GM12875 (cell line): ENCODE results near the gene ZNF606.

Source experiments
- H3K4me3 ChIP-seq: one replicate; pipeline ENCODE4 v1.5.1; 2011; ENCODE audit warnings: low read depth, low read length, control low read depth
- TF ChIP-seq, protein P1 (sequence below): IDR thresholded peaks from 2 replicates; pipeline ENCODE4 v1.5.1; 2011; ENCODE audit warnings: low read depth, mild to moderate bottlenecking, control low read depth, inconsistent platforms, low read length, moderate library complexity, borderline replicate concordance; ENCODE audit not compliant: insufficient read depth

ZNF606 gene

DNA sequence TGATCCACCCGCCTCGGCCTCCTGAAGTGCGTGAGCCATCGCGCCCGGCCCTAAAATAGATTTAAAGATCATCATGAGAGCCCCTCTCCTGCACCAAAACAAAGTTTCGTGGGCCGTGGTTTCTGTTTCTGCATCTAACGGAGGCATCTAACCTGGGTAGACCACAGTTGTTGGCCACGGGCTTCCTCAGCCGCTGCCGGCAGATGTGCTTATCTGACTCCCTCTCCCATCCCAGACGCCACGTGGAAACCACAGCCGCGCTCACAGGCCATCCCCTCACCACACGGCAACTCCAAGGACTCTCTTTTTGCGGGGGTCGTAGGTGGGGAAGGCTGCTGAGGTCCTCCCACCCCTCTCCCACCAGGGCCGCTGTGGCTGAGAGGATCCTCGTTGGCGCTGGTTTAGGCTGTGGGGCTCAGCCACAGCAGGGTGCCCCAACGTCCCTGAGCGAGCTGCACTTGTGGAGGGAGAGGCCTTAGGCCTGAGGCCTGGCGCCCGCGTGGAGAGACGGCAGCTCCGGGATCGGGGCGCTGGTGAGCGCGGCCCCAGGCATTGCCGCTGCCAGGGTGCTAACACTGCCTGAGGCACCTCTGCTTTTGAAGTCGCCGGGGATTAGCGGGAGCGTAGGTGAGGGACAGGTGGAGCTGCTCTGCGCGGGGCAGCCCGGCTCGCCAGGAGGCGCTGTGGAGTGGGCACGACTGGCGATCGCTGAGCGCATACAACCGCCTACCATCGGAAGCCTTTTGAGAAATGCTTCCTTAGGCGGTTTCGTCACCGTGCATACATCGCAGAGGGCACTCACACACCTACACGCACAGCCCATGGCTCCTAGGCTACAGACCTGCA is 40.1 kb upstream of the ZNF606 start:
- TF ChIP-seq, protein P1, sequence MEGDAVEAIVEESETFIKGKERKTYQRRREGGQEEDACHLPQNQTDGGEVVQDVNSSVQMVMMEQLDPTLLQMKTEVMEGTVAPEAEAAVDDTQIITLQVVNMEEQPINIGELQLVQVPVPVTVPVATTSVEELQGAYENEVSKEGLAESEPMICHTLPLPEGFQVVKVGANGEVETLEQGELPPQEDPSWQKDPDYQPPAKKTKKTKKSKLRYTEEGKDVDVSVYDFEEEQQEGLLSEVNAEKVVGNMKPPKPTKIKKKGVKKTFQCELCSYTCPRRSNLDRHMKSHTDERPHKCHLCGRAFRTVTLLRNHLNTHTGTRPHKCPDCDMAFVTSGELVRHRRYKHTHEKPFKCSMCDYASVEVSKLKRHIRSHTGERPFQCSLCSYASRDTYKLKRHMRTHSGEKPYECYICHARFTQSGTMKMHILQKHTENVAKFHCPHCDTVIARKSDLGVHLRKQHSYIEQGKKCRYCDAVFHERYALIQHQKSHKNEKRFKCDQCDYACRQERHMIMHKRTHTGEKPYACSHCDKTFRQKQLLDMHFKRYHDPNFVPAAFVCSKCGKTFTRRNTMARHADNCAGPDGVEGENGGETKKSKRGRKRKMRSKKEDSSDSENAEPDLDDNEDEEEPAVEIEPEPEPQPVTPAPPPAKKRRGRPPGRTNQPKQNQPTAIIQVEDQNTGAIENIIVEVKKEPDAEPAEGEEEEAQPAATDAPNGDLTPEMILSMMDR = no peak
- no peak overlapping the region for H3K4me3 ChIP-seq

DNA sequence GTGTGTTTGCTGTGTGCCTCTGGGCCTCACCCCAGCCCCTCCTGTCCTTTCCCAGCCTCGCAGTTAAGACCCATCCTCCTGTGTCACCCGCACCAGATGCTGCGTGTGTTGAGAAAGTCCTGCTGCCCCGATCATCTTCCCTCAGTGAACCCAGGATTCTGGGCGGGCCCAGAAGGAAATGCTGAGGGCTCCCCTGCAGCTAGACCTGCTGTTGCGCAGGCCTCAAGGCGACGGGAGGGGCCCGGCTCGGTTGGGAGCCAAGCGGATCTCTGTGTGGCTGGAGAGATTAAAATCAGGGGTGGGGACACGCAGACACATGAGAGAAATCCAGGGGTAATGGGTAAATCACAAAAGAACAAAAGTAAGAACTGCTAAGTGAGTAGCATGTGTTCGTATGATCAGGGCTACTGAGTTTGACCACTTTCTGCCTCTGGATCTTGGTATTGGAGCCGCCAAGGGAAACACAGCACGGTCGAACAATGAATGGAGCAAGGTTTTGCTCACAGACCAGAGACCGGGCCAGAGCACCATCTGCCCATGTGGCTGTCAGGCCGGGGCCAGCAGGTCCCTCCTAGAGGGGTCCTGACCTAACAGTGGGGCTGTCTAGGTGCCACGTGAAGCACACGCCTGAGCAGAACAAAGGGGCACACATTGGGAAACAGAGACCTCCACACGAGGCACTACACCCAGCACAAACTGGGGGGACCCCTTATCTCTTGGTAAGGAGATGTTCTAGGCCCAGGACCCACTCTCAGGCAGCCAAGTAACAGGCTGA is 38.3 kb upstream of the ZNF606 start:
- TF ChIP-seq, protein P1 = no peak
- no peak overlapping the region for H3K4me3 ChIP-seq

DNA sequence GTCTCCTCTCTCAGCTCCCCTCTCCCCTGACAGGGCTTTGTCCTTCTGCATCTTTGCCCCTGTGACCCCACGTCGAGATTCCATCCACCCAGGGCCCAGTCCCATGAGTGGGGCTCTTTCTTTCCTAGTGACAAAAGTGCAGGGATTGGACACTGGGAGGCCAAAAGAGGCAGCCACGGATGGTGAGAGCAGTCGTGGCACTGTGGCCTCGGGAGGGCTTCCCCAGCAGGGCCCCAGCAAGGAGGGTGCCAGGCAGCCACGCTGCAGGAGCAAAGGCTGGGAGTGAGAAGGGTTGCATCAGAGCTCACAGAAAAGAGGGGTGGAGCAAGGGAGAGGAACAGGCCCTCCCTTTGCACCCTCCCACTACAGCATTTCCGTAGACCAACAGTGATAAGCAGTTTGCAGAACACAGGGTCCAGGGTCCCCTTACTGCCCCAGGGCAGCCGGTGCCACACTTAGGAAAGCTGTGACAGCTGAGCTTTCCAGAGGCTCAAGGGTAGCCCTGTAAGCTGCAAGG is 36.1 kb upstream of the ZNF606 start:
- TF ChIP-seq, protein P1 = no peak
- H3K4me3 ChIP-seq = no peak overlapping the region

DNA sequence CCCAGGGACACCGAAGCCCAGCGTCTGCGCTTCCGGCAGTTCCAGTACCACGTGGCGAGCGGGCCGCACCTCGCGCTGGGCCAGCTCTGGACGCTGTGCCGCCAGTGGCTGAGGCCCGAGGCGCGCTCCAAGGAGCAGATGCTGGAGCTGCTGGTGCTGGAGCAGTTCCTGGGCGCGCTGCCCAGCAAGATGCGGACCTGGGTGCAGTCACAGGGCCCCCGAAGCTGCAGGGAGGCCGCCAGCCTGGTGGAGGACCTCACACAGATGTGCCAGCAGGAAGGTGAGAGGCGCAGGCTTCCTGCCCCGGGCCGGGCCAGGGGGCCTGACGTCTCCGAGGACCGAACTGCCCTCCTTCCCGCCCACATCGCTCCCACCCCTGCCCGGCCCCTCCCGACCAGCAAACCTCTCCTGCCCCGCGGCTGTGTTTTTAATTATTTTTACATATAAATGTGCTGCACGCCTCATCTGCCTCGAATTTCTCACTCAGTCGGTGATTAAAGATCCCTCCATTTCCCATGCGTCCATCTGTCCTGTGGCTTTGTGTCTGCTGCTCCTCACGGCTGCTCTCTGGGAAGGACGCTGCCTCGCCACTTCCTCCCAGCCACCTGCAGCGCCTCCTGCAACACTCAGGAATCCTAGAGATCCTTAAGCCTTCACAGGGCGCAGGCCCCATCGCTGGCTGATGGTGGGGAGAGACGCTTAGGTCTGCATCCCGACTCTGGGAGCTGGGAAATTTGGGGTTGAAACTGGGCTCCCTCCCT is 35.5 kb upstream of the ZNF606 start:
- TF ChIP-seq, protein P1 = no peak
- H3K4me3 ChIP-seq = no peak overlapping the region

DNA sequence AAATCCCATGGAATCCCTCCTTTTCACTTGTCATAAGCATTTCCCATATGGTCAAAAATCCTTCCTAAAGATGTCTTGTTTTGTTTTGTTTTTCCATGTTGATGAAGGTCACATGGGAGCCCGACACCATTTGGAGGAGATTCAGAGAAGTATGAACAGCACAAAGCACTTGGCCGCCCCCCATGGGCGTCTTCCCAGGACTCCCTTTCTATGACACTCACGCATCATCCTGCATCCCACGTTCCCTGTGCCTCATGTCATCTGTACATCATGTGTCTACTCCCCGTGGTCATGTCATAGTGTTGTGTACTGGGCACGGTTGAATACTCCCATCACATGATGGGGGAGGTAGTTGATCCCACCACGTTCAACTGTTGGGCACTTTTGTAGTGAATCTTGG is 33.2 kb upstream of the ZNF606 start:
- TF ChIP-seq, protein P1 = no peak
- H3K4me3 ChIP-seq = no peak overlapping the region

DNA sequence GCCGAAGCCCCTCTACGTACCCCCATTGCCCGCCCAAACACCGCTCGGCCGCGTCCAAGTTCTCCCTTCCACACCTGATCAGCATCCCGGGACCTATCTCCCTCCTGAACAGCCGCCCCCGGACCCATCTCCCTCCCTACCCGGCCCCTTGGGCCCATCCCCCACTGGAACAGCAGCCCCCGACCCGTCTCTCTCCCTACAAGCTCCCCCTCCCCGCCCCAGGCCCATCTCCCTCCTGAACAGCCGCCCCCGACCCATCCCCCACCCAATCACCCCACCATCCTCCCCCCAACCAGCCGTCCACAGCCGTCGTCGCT is 31.8 kb upstream of the ZNF606 start:
- no peak overlapping the region for H3K4me3 ChIP-seq
- TF ChIP-seq, protein P1 = no peak
